ENCODE data around the gene PRKACA.

The PRKACA gene

DNA sequence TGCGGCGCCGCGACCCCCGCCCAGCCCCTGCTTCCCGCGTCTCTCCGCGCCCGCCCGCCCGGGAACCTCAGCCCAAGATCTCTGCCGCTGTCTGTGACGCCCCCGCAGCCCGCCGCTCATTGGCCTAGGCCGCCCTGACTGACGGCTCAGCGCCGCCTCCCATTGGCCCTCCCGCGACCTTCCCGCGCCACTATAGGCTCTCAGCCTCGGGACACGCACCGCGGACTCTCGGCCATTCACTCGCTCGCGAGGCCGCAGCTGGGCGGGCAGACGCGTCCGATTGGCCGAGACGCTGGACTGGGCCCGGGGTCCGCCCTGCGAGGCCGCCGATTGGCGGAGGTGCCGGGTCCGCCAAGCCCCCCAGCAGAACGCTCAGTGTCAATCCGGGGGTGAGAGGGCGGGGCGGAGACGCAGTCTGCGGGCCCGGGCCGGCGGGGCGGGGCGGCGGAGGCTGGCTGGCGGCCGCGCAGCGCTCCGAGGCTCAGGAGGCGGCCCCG is at the start of gene PRKACA:
TSS of gene PRKACA (minus strand) at position 95 of the 497 bp plus-strand sequence. CDS start 215 bp downstream, outside the sequence.
- DNase-seq, result peak; percentile 90

- no peak for DNase-seq
These were observed 49.5 kb upstream of the PRKACA start for GRCh38 chr19:14166999-14167575.

- DNase-seq, result no peak
These were observed 48.6 kb upstream of the PRKACA start for GRCh38 chr19:14165990-14166830.

GRCh38 chr19:14164724-14165493 is 47.3 kb upstream of the PRKACA start:
- no peak for DNase-seq

DNA sequence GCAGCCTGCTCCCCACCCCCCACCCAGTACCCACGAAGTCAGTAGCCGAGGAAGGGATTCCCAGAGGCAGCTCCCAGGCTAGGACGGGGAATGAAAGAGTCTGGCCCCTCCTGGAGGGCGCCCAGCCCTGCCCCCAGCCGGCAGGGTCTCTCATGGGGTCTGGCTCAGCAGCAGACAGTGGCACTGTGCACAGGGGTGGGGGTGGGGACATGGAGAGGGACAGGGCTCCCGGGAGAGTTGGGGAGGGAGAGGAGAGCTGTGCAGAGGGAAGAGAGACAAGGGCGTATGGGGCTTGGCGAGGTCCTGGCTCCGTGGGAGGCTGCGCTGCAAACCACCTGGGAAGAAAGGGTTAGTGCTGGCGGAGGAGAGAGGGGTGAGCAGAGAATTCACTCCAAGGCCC is 46.5 kb upstream of the PRKACA start:
- no peak for DNase-seq

DNA sequence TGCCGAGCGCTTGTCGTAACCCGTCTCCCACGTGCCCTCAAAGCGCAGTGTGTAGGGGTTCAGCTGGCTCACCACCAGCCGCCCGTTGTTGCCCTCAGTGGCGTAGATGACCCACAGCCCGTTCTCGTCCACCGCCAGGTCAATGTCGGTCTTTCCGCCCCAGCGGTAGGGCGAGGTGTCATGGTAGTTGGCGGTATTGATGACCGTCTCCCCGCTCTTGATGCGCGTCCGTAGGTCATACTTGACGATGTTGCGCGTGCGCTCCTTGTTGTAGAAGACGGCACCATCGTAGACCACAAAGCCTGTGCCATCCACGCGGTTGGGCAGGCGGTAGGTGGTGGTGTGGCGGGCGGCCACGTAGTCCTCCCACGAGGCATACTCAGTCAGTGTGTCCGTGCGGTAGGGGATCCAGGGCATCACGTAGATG is 45.3 kb upstream of the PRKACA start:
- DNase-seq, result no peak

DNA sequence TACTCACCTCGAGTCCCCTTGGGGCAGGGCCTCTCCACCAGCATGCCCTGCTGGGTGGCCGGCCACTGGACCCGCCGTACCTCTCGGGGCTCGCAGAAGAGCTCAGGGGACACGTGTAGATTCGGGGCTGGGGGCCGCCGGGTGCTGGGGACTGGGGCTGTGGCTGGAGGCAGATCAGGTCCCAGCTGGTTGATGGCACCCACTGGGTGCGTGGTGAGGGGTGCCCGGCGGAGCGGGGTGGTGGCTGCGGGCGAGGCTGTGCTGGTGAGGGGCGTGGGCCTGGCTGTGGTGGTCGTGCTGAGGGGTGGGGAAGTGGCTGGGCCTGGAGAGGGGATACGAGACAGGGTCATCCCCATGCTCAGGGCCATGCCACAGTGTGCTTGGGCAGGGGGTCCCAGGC is 43.7 kb upstream of the PRKACA start:
- DNase-seq, result no peak

DNA sequence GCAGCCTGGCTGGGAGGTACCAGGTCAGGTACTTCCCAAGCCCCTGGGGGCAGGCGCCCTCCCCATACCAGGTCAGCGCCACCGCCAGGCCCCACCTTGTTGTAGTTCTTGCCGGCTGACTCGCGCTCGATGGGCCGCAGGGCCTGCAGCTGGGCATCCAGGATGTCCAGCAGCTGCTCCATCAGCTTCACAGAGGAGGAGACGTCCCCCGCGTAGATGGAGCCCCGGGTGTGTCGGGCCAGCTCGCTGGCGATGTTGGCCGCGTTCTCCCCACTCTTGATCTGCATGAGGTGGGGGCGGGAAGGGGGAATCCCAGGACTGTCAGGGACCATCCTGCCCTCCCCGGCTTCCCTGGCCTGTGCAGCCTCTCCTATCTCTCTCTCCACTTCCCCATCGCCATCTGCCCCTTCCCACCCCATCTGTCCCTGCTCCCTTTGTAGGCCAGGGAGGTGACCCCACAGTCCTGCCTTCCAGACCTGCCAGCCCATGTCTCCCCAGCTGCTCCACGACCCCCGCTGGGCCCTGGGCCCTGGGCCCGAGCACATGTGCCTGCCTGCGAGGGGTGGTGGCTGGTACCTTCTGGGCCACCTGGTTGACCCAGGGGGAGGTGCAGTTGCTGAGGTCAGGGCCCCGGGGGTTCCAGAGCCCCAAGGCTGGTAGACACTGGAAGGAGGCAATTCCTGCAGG is 42.6 kb upstream of the PRKACA start:
- DNase-seq, result no peak

DNA sequence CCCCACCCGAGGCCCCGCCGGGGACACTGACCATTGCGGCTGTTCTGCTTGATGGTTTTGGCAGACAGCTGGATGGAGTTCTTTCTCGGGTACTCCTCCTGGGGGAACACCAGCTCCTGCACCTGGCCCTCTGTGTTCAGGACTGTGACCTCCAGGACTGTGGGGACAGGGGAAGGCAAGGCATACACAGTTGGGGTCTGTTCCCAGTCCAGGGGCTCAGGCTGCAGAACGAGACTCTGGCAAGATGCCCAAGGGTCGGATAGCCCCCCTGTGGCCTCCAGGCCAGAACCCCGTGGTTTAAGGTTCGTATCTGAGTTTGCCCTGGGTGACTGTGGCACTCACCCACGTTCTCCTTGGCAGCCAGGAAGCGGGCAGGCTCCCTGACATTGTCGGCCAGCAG is 41.5 kb upstream of the PRKACA start:
- no peak for DNase-seq

GRCh38 chr19:14158276-14159023 is 40.9 kb upstream of the PRKACA start:
- no peak for DNase-seq

GRCh38 chr19:14156971-14157717 is 39.6 kb upstream of the PRKACA start:
- DNase-seq, result no peak

GRCh38 chr19:14156122-14156521 is 38.6 kb upstream of the PRKACA start:
- DNase-seq, result no peak

GRCh38 chr19:14155371-14155770 is 37.8 kb upstream of the PRKACA start:
- DNase-seq, result no peak

- no peak for DNase-seq
These were observed 35.2 kb upstream of the PRKACA start for GRCh38 chr19:14152713-14153112.

DNA sequence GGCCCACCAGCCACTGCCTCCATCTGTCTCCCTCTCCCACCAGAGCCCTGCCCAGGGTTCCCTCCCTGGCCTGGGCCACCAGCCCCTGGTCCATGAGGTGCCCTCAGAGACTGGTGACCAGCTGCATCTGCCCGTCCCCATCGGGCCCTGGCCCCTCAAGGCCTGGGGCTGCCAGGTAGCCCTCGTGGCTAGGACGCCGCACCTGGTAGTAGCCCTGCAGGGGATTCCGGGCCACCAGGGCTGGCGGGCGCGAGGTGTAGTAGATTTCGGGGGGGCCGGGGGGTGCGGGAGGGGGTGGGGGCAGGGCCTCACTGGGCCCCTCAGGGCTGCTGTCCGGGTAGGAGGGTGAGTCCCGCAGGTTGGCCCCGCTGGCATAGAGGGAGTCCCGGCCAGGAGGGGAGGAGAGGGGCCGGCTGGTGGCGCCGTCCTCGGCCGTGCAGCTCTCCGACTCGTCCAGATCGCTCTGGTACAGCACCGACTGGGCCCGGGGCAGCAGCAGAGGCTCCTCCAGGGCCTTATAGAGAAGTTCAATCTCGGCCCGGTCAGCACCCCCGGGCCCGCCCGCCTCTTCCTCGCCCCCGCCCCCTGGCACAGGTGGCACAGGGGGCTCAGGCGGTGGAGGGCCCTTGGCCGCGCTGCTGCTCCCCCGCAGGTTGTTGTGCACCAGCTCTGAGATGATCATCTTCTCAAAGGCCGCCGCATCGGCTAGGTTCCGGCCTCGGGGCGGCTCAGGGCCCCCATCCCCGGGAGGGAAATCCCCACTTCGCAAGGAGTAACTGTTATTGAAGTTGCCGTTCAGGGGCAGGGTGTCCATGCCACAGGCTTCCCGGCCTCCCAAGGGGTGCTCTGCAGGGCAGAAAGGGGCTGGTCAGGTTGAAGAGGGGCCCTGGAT is 33.5 kb upstream of the PRKACA start:
- DNase-seq, result no peak

DNA sequence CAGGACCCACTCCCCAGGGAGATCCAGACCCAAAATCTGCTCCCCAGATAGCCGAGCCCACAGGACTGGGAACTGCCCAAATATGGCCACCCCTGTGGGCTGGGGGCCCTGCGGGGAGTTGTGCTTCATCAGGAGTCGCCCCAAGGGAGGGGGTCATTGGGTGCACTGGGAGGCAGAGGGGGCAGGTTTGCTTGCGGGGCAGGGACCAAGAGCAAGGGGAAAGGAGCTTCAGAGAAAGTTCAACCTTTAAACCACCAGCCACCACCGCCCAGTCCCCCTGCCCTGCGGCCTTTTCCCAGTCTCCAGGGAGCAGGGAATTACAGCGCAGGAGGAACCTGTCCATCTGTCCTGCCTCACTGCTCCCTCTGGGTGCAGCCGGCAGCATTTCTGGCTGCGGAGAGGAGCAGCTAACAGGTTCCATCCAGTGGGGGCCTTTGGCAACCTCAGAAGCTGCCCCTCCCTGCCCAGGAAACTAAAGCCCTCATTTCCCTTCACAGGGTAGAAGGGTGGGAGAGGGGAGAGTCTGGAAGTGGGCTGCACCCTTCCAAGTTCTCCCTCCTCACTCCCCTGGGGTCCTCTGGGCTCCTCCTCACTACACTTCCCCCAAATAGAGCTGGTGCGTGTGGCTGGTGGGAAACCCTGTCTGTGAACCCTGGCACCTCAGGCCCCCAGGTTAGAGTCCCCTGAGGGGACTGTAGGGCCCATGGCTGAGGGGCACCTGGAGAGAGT is 32.6 kb upstream of the PRKACA start:
- DNase-seq, result no peak

GRCh38 chr19:14149509-14149994 is 32.0 kb upstream of the PRKACA start:
- no peak for DNase-seq

GRCh38 chr19:14148751-14149410 is 31.3 kb upstream of the PRKACA start:
- no peak for DNase-seq

Data from NCI-H2227 treated with DMSO at 0.1 percent for 48 hours (cell line).